HG03571 (cell line): ENCODE measurements around the gene ARHGAP15.

ENCODE experiments used
- ATAC-seq: cut with Tn5 transposase; IDR thresholded peaks from one replicate; pipeline ENCODE4 v1.9.1; 2021; ENCODE audit not compliant: unreplicated experiment

Gene ARHGAP15

GRCh38 chr2:143259368-143259958, 130.2 kb downstream of the ARHGAP15 start:
- ATAC-seq = peak; percentile 54

DNA sequence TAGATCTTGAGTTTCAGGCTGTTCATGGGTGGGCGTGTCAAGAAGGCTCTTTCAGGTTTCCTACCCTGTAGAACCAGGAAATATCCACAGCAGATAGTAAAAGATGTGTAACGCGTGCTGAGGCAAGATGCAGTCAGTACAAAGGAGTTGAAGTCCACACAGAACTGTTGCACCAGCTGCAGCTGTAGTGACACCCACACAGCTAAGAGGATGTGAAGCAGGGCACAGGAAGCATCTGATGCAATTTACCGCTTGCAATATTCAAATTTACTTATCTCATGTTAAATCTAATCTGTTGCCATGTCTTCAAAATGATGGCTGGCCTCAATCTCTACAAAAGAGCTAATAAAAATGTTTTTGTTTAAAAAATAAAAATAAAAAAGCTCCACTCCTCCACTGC, 132.8 kb downstream of the ARHGAP15 start:
- no peak for ATAC-seq

- ATAC-seq = no peak
Measured at GRCh38 chr2:143262389-143262788, 133.2 kb downstream of the ARHGAP15 start.

GRCh38 chr2:143263066-143263625, 133.9 kb downstream of the ARHGAP15 start:
- no peak for ATAC-seq

- ATAC-seq = no peak
Measured at GRCh38 chr2:143264851-143265250, 135.6 kb downstream of the ARHGAP15 start.

DNA sequence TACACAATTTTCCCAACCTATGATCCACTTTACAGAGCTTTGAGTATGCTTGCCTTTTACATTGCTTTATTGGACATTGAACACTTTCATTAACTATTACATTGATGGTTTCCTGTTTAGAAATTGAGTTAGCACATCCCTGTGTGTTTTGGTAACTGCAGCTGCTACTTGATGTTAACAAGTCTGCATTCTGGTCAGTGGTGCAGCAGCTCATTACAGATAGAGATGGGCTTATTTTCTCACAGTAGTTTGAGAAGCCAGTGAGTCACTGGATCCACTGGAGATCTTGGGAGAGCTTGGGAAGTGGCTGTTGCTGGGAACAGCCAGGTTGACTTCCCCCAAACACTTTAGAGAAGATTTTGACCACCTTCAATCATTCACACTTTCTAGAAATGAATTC, 150.5 kb downstream of the ARHGAP15 start:
- no peak for ATAC-seq

DNA sequence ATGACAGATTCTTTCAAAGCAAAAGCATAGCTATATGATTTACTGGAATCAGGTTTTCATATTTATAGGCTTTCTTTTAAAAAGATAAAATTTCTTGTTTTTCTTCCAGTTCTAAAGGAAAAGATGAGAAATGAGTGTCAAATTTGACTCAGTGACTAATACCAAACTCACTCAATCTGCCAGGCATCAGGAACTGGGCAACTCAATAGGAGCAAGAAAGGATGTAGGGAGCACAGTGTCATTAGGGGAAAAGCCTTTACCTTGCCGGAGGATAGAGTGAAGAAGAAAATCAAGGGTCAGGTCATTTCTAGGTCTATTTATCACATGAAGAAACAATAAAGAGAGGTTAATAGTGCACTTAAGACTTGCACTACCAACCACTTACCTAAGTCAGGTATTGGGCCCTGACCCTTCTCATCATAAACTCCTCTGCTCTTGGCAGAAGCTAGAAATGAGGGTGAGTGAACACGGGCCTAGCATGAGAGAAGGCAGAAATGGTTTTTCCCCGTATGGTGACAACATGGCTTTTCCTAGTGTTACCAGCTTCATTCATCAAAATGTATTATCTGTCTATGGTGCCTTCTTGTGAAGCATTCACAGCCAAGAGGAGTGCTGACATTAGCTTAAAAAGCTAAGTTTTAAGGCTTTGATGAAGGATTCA, 151.0 kb downstream of the ARHGAP15 start:
- no peak for ATAC-seq

GRCh38 chr2:143282684-143283083, 153.5 kb downstream of the ARHGAP15 start:
- ATAC-seq = no peak

DNA sequence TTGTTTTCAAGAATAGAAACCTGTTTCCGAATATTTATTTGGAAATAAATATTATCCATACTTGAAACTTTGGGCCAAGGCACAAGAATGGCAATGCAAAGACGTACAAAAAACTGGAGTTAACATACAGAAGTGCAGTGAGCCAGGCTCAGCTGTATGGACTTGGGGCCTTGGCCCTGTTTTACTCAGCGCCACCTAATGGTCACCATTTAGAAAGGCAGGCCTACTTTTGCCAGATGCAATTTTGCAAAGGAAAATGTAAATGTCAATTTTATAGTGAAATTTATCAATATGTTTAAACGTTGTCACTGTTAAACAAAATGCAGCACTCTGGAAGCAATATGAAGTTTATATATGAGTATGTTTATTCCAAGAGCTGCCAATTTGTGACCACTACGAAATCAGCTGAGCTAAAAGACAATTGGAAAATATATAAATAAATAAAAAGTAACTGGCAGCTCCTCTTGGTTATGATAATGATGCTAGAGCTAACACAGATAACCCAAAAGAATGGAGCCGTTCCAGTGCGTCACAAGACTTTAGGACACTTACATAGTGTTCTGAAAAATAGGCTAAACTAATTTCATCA, 155.0 kb downstream of the ARHGAP15 start:
- no peak for ATAC-seq

DNA sequence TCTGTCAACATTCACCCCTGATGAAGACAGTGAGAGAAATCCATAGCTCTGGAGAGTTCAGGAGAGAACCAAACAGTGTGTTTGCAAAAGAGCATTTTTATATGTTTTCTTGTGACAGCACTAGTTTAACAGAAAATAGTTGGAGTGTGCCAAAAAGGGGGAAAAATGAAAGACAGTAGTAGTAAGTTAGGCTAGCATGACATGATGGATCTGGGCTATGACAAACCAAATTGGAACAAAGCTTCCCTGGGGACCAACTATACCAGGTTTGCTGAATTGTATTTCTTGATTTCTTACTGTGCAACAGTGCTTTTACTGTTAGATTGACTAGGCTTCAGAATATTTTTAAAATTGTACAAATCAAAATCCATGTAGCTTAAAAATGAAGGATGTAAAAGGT, 159.8 kb downstream of the ARHGAP15 start:
- no peak for ATAC-seq

DNA sequence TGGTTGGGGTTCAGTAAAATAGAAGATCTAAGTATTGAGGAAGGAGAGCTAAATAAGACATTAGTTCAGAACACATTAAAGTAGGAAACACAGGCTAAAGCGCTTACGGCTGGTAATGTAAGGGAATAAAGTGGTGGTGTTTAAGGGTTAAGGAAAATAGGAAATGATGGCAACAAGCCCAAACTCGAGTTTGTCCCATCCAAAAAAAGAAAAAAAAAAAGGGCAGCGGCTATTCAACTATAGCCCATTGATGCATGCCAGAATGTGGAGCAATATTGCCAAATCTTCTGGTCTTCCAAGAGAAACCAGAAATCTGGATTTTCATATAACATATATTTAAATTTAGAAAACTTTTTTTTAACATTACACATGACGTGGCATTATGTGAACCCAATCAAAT, 161.0 kb downstream of the ARHGAP15 start:
- ATAC-seq = no peak

- no peak for ATAC-seq
Measured at GRCh38 chr2:143294068-143294467, 164.8 kb downstream of the ARHGAP15 start.

DNA sequence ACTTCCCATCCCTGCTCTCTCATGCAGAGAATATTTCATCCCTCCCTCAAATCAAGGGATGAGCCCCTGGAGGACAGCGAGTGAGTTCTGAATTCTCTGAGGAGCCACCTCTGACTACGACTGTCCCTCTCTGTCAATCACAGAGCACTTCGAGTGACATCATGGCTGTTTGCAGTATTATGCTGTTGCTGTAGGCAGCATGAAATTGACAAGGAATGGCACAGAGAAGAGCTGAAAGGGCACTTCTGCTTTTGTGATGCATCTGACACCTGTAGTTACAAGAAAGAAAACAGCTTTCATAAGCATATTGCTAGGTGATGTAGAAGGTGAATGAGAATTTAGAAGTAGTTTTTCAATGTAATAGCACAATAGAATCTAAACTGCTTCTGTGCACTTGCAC, 166.9 kb downstream of the ARHGAP15 start:
- no peak for ATAC-seq

DNA sequence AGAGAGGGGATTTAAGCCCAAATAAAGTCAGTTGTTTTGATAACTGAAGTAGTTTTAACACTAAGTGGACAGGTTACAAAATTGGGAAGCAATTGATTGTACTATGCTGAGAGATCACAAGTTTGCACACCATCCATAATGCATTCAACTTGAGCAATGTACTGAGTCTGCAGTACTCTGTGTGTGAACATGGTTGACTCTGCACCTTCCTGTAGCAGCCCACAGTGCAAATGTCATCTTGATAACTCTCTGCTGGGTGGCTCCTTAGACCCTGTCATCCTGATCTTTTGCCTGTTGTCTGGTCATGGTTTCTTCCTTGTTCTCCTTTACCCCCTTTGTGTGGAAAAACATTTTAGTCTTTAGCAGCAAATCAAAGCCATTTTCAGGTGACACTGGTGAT, 168.0 kb downstream of the ARHGAP15 start:
- ATAC-seq = no peak

DNA sequence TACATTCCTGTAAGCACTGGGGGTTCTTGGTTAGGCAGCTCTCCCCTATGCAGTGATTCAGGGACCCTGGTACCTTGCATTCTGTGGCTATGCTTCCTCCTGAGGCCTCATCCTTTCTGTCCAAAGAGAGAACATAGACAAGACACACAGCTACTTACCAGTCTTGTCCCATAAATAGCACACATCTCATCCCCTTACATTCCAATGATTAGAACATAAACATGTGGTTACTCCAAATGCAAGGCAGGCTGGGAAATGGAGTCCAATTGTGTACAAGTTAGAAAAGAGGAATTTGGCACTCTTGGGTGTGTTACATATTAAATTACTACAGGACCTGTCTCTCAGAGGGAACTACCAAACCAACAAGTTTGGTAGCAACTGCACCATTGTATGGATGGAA, 171.3 kb downstream of the ARHGAP15 start:
- ATAC-seq = no peak

DNA sequence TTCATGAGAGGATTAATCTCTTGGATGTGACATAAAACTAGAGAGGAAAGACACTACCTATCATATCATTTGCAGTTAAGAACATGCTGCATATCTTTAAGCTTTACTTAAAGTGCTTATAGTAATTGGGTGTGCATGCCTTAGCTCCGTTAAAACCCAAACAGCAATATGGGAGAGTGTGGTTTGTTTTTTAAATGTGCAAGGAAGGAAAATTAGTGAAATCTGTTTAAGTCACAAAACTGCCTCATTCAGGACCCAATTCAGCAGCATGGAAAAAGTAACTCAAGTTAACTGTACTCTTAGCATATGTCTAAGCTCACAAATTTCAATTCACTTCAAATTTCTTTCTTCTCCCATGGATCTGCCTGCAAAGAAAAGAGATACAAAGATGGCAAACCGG, 182.2 kb downstream of the ARHGAP15 start:
- ATAC-seq = no peak

DNA sequence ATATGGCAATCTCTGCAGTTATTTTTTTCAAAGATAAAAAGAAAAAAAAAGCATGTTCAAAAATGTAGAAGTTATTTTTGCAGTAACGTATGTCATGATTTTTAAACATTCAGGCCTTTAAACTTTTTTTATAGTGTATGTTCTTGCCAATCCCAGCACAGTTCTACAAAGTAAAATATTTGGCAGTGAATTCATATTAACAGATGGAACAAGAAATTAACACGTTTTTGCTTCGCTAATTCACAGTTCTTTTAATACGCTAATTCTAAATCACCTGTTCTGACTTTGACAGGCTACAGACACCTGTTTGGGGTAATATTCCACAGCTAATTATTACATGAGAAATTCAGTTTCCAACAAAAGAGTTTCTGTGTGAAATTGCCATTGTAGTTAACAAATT, 183.2 kb downstream of the ARHGAP15 start:
- no peak for ATAC-seq

DNA sequence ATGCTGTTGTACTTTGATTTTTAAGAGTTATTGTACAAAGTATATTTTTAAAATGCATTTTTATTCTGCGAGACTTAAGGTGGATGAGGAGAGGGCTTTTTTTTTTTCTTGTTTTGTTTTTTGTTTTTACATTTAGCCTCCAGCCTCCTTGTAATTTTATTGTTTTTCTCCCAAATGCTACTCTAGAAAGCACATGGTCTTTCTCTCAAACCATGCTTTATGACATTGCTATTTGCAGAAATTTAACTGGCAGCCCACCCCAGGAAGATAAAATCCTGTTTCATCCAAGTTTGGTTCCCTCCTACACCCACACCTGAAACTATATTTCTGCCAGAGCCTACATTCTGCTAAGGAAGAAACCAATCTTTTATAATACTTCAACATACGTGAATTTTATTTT, 184.6 kb downstream of the ARHGAP15 start:
- ATAC-seq = no peak

DNA sequence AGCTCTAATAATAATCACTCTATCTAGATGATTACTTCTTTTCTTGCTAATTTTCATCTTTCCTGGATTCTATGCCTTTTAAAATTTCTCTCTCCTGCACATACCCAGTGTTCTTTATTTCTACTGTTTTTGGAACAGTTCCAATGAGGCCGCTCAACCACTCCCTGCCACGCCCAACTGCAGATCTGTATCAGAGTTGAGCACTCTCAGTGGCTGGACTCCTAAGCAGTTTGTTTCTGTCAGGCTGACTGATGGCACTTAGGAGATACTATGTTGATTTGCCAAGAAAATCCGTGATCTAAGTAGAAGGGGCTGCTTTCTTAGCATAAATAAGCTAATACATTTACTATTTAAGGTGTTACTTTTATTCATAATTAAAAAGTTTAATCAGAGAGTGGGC, 192.8 kb downstream of the ARHGAP15 start:
- no peak for ATAC-seq

DNA sequence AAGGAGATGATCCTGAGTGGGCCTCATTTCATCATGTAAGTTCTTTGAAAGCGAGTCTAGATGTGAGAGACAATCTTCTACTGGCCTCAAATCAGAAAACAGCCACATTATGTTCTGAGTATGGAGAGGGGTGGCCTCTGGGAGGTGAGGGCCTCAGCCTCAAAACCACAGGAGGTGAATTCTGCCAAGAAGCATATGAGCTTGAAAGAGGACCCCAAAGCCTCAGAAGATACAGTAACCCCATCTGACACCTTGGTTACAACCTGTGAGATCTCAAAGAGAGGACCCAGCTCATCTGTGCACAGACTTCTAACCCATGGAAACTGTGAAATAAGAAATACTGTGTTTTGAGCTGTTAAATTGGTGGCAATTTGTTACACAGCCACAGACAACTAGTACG, 200.1 kb downstream of the ARHGAP15 start:
- no peak for ATAC-seq

DNA sequence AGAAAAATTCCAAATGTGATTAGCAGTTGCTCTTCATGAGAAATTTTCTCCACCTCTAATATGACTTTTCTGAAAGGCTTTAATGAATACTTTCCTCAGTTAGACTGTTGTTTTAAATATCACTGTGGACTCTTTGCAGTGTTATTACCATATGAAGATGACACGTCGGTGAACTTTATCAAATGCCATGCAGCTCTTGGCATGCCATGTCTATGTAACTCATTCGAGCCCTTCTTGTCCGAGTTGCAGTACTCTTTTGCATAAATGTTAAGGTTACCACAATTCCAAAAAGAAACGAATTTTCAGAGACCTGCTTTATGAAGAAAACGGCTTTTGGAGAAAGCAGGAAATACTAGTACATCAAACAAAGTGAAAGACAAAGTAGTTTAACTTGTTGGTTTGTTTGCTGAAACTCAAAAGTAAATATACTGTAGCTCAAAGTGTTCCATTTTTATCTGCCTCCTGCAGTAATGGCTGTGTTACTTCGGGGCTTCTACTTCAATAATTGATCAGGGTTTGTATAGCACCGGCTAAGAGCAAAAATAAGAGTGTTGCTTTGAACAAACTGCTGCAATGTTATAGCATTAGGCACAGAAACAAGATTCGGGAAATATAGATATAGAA, 204.1 kb downstream of the ARHGAP15 start:
- no peak for ATAC-seq

DNA sequence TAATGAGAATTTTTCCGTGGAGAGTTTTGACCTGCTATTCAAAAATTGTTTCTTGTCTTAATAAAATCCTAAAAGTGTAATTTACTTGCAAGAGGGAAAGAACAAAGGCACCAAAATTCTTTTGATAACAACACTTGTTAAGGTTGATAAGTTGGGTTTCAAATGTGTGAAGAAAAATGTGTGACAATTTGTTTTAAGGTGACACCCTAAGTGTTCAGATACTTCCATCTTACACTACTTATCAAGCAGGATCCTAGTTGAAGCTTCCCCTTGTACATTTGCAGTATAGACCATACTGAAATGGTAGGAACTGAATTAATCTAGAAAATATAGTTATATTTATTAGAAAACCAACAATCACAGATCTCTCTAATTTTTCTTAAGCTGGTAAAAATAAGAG, 204.6 kb downstream of the ARHGAP15 start:
- no peak for ATAC-seq
